ENCODE results near the gene GRM8. TPM values are rescaled to one million over a fixed set of nuclear protein-coding genes. Genes with fewer than 3 reads are reported as not detected.

Gene GRM8
- total RNA-seq, 1 donor from 2014 or later: not detected

DNA sequence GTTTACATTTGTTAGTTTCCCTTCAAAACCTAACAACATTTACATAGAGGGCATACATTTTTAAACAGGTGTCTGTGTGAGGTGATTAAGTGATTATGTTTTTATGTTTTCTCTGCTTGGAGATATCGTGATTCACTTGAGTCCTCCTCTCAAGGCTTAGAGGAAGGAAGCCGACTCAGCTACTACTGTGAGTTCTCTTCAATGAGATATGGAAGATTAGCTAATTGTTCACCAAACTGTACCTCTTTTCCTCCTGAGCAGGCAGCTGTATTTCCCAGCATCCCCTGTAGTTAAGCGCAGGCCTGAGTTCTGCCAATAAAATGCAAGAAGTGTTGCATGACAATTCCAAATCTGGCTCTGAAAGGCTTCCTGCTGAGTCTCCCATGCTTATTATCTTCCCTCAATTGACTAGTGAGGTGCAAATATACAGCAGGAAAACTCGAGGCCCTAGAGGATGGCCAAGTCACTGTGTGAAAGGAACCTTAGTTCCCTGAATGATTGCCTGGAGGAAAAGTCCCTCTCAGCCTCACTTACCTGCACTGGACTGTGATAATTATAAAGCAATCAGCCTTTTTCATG is 528.7 kb downstream of the GRM8 start:
- no peak for DNase-seq (ENCODE audit: low read depth)
- TF ChIP-seq, protein P1, sequence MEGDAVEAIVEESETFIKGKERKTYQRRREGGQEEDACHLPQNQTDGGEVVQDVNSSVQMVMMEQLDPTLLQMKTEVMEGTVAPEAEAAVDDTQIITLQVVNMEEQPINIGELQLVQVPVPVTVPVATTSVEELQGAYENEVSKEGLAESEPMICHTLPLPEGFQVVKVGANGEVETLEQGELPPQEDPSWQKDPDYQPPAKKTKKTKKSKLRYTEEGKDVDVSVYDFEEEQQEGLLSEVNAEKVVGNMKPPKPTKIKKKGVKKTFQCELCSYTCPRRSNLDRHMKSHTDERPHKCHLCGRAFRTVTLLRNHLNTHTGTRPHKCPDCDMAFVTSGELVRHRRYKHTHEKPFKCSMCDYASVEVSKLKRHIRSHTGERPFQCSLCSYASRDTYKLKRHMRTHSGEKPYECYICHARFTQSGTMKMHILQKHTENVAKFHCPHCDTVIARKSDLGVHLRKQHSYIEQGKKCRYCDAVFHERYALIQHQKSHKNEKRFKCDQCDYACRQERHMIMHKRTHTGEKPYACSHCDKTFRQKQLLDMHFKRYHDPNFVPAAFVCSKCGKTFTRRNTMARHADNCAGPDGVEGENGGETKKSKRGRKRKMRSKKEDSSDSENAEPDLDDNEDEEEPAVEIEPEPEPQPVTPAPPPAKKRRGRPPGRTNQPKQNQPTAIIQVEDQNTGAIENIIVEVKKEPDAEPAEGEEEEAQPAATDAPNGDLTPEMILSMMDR (conservative IDR thresholded peaks at IDR 0.05; ENCODE audit: low read depth, low read length): no peak
- H3K4me3 ChIP-seq (ENCODE audit: low read depth, low read length): no peak overlapping the region

GRCh38 chr7:126720232-126720631 is 532.5 kb downstream of the GRM8 start:
- no peak overlapping the region for H3K4me3 ChIP-seq (ENCODE audit: low read depth, low read length)
- TF ChIP-seq, protein P1 (conservative IDR thresholded peaks at IDR 0.05; ENCODE audit: low read depth, low read length): no peak
- DNase-seq (ENCODE audit: low read depth): no peak

DNA sequence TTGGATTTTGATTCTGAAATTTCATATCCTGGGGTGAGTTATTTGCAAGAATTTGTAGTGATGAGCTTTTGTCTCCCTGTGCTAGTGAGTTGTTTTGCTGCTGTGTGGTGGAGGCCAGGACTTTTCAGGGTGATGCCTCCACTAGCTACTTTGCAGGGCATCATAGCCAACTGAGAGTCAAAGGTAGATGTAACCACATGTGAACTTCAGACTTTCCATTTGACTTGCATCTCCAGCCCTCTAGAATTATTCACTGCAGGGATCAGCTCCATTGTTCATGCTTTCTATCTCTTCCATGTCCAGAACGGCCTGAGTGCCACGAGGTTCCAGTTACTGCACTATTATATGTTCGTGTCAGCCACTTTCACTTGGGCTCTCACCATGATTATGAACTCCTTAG is 534.3 kb downstream of the GRM8 start:
- no peak overlapping the region for H3K4me3 ChIP-seq (ENCODE audit: low read depth, low read length)
- no peak for DNase-seq (ENCODE audit: low read depth)
- TF ChIP-seq, protein P1 (conservative IDR thresholded peaks at IDR 0.05; ENCODE audit: low read depth, low read length): no peak

GRCh38 chr7:126716321-126716720 is 536.4 kb downstream of the GRM8 start:
- TF ChIP-seq, protein P1 (conservative IDR thresholded peaks at IDR 0.05; ENCODE audit: low read depth, low read length): no peak
- no peak for DNase-seq (ENCODE audit: low read depth)

GRCh38 chr7:126715076-126715475 is 537.7 kb downstream of the GRM8 start:
- TF ChIP-seq, protein P1 (conservative IDR thresholded peaks at IDR 0.05; ENCODE audit: low read depth, low read length): no peak
- no peak for DNase-seq (ENCODE audit: low read depth)
- H3K4me3 ChIP-seq (ENCODE audit: low read depth, low read length): no peak overlapping the region

More at GRCh38 chr7:126716321-126716720, 536.4 kb downstream of the GRM8 start:
- H3K4me3 ChIP-seq (ENCODE audit: low read depth, low read length): no peak overlapping the region

- TF ChIP-seq, protein P1 (conservative IDR thresholded peaks at IDR 0.05; ENCODE audit: low read depth, low read length): no peak
- H3K4me3 ChIP-seq (ENCODE audit: low read depth, low read length): no peak overlapping the region
- DNase-seq (ENCODE audit: low read depth): no peak
These were observed 550.3 kb downstream of the GRM8 start for GRCh38 chr7:126702242-126703016.
